GM19397 (cell line): ENCODE data around the gene MUTYH.

Experiments used
- ATAC-seq: cut with Tn5 transposase; IDR thresholded peaks from one replicate; pipeline ENCODE4 v1.9.1; 2021; ENCODE audit warnings: mild to moderate bottlenecking, moderate library complexity; ENCODE audit not compliant: unreplicated experiment

Gene MUTYH

GRCh38 chr1:45351508-45351907 lies 11.3 kb upstream of the MUTYH start:
- ATAC-seq: no peak

- no peak for ATAC-seq
Measured at GRCh38 chr1:45348966-45349677, 8.9 kb upstream of the MUTYH start.

GRCh38 chr1:45348609-45348965 lies 8.3 kb upstream of the MUTYH start:
- ATAC-seq: no peak

GRCh38 chr1:45348020-45348419 lies 7.8 kb upstream of the MUTYH start:
- ATAC-seq: no peak

- no peak for ATAC-seq
Measured at GRCh38 chr1:45346473-45346872, 6.2 kb upstream of the MUTYH start.

GRCh38 chr1:45345014-45345413 lies 4.8 kb upstream of the MUTYH start:
- no peak for ATAC-seq

GRCh38 chr1:45344499-45344898 lies 4.3 kb upstream of the MUTYH start:
- no peak for ATAC-seq

GRCh38 chr1:45340816-45341466 lies 701 bp upstream of the MUTYH start:
- no peak for ATAC-seq

- ATAC-seq: no peak
Measured at GRCh38 chr1:45337630-45338325, 2.5 kb downstream of the MUTYH start.

GRCh38 chr1:45335855-45336324 lies 4.3 kb downstream of the MUTYH start:
- ATAC-seq: no peak

- ATAC-seq: no peak
Measured at GRCh38 chr1:45334308-45335245, 5.7 kb downstream of the MUTYH start.

GRCh38 chr1:45332346-45332720 lies 7.9 kb downstream of the MUTYH start:
- no peak for ATAC-seq

- no peak for ATAC-seq
Measured at GRCh38 chr1:45331436-45332345, 8.5 kb downstream of the MUTYH start.

- no peak for ATAC-seq
Measured at GRCh38 chr1:45329445-45329844, 10.8 kb downstream of the MUTYH start.

GRCh38 chr1:45328680-45329079 lies 11.6 kb downstream of the MUTYH start:
- no peak for ATAC-seq

GRCh38 chr1:45327644-45328515 lies 12.4 kb downstream of the MUTYH start:
- ATAC-seq: no peak

GRCh38 chr1:45326627-45327623 lies 13.3 kb downstream of the MUTYH start, which contains the start of gene HPDL:
HPDL (plus strand) TSS chr1:45326895; CDS start chr1:45327149, 254 bp downstream.
- peak; percentile 48 for ATAC-seq
